IPS DF 4.7 (cell line): Measurements from ENCODE around the gene PGLYRP2.

Experiments
- DNase-seq: peaks from one replicate; pipeline ENCODE4 v3.0.0-alpha.2; 2013; ENCODE audit warnings: low spot score; ENCODE audit errors: extremely low read depth

PGLYRP2 gene

GRCh38 chr19:15424692-15425272 lies 54.5 kb downstream of the PGLYRP2 start:
- DNase-seq = no peak

GRCh38 chr19:15424121-15424520 lies 55.2 kb downstream of the PGLYRP2 start:
- DNase-seq = no peak

DNA sequence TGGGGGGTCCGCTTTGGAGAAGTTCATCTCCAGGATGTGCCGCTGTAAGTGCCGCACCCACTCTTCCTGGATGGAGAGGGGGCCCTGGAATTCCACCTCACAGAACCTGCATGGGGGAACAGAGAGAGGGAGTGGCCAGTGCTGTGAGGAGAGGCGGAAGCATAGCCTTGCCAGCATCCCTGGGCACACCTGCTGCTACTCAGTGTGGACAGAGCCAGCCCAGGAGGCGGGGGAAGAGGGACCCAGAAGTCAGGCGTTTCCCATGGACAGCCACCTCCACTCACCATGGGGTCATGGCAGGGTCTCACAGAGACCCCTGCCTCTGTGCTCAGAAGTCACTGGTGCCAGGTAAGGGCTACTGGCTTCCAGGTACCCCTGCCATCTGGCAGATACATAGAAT lies 56.2 kb downstream of the PGLYRP2 start:
- no peak for DNase-seq

GRCh38 chr19:15422296-15423075 lies 56.8 kb downstream of the PGLYRP2 start:
- DNase-seq = no peak

- DNase-seq = no peak
These were observed 57.5 kb downstream of the PGLYRP2 start for GRCh38 chr19:15421721-15422260.

GRCh38 chr19:15421136-15421695 lies 58.1 kb downstream of the PGLYRP2 start:
- DNase-seq = no peak

DNA sequence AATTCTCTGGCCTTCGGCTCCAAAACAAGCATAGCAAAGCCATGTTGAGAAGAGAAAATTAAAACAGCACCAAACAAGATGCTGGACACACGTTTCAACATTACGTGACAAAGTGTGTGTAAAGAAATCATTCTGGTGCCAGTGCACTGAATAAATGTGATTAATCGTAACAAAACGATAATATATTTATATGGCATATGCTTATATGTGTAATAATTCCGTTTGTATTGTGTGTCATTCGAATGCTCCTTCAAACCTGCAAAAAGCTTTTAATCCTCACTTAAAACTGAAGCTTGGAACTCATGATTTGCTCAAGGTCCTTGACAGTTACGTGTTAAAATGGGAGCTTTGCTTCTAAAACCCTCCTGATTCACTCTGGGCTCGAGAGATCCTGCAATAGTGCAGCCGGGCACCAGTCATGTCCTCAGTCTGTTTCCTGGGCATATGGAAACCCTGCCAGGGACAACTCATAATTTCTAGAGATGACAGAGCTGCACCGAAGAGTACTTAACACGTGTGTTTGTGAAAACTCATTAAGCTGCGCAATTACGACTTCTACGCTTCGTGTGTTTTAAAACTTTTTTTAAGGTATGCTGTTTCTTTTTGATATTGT lies 59.8 kb downstream of the PGLYRP2 start:
- DNase-seq = no peak
